GM11168 (cell line): ENCODE data around the gene WDFY3.
"Not testable (repeated sequence)": the region's sequence is repeated elsewhere in the genome, so short reads cannot be mapped to it uniquely, and the experiment has no call there.

Source experiments
- in situ Hi-C: fragments of 300-500 bp; cut with MboI; formaldehyde crosslinking; loops from one replicate; pipeline ENCODE4 v1.12.0; 2022; ENCODE audit warnings: low sequenced_read_pairs; ENCODE audit not compliant: unreplicated experiment

WDFY3 gene

DNA sequence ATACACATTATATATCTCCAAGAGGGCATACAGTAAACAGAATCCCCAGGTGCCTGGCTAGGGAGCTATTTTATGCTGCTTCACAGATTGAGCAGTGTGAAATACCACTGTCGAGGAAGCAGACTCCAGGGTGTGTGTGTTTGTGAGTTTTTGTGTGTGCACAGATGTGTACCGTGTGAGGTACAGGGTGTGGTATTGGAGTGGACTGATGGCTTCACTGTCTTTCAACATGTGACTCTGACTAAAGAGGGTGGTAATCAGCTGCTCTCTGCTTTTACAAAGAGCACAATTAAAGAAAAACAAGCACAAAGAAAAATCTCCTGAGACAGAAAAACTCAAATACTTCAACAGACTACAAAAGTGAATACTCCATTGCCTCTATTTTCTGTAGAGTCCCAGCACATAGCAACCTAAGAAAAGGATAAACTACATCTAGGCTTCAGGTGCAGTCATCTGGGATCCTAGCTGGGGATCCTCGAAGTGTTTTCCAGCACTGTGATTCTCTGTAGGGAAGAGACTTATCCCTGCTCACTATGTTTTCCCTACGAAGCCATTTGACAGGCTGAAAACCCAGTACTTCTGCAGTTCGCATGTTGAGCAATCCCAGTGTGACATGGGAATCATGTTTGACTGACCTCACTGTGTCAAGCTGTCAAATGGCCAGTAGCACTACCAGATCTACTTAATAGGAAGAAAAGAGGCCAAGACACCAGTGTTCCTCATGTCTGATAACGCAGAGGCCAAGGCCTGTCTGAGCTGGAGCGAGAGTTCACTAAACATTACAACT is 283.2 kb downstream of the WDFY3 start:
- in situ Hi-C loops = no loop called here

GRCh38 chr4:84682661-84683060 is 283.8 kb downstream of the WDFY3 start:
- in situ Hi-C loops = not testable (repeated sequence)

DNA sequence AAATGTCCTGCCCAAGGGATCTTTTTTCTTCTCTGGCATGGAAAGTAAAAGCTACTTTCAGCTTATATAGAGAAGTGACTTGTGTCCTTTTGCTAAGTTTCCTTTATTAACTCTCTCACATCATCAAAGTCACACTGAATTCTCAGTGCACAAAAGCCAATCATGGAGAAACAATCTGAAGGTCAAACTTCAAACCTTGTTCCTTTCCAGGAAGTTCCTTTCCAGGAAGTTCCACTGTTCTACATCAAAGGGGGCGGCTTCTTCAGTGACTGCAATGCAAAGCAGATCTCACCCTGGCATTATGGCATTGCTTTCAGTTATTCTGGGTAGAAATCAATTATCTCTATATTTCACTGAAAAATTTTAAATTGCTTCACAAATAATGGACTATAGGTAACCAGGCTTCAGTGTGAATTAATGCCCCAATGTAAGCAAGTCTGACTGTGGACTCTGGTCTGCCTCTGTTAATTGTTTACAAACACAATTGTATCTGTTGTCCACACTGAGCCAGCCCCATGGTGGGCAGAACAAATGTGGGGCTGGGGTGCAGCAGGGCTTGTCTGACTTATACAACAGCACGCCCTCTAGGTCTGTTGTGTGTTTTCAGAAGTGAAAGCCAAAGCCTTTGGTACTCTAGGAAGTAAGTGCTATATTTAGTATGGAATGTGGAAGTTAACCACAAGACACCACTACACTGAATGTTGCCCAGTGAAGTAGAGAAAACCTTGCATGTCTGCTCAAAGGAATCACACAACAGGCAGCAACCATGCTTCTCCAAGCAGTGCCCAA is 284.8 kb downstream of the WDFY3 start:
- in situ Hi-C loops = no loop called here

GRCh38 chr4:84680956-84681355 is 285.5 kb downstream of the WDFY3 start:
- in situ Hi-C loops = no loop called here

DNA sequence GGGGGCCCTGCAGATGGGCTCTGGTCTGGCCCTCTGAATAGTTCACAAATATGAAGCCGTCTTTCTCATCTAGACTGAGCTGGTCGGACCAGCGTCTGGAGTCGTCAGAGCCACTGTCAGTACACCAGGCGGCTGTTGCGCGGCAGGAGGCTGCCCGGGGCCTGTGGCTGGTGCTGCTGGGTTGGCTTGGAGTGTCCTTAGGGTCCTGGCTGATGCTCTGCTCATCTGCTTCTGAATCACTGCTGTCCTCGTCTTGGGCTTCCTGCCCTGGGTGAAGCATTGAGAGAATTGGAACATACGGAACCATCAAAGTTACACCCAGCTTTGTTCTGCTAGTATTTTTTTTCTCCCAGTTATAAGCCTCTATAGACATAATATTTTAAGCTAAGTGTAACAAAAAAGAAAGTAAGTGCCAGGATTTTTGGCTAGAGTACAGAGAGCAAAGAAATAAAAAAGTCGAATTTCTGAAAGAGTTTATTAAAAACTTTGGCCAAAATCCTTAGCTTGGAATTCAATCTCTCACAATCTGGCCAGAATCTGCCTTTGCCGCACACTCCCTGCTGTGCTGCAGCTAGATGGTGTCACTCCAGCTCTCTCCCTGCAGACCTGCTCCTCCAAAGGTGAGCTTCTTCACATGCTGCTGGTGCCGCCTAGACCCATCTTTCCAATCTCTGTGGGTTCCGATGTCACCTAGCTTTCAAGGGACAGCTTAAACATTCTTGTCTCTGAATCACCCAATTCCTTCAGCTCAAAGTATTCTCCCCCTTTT is 287.3 kb downstream of the WDFY3 start:
- in situ Hi-C loops = no loop called here

- in situ Hi-C loops = no loop called here
Measured at GRCh38 chr4:84677995-84678394, 288.5 kb downstream of the WDFY3 start.

- in situ Hi-C loops = no loop called here
Measured at GRCh38 chr4:84677093-84677492, 289.4 kb downstream of the WDFY3 start.

GRCh38 chr4:84673475-84674240 is 292.8 kb downstream of the WDFY3 start:
- in situ Hi-C loops = no loop called here

DNA sequence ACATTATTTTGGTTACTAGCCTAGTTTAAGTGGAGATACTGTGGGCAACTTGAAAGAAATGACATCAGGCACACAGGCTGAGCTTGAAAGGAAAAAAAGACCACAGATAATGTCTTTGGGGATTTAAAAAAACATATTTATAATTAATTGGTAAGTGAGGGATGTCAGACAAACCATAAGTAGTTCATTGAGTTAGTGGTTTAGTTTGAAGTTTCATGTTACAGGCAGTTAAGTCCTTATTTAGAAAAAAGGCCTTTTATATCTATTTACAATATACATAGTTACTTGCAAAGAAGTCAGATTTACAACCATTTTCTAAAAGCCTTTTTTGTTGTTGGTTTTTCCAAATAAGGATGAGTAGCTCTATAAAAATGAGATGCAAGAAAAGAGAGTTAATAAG is 294.3 kb downstream of the WDFY3 start:
- in situ Hi-C loops = no loop called here

GRCh38 chr4:84669201-84669600 is 297.3 kb downstream of the WDFY3 start:
- in situ Hi-C loops = no loop called here

- in situ Hi-C loops = no loop called here
Measured at GRCh38 chr4:84666439-84666838, 300.1 kb downstream of the WDFY3 start.

GRCh38 chr4:84664767-84665166 is 301.7 kb downstream of the WDFY3 start:
- in situ Hi-C loops = not testable (repeated sequence)

DNA sequence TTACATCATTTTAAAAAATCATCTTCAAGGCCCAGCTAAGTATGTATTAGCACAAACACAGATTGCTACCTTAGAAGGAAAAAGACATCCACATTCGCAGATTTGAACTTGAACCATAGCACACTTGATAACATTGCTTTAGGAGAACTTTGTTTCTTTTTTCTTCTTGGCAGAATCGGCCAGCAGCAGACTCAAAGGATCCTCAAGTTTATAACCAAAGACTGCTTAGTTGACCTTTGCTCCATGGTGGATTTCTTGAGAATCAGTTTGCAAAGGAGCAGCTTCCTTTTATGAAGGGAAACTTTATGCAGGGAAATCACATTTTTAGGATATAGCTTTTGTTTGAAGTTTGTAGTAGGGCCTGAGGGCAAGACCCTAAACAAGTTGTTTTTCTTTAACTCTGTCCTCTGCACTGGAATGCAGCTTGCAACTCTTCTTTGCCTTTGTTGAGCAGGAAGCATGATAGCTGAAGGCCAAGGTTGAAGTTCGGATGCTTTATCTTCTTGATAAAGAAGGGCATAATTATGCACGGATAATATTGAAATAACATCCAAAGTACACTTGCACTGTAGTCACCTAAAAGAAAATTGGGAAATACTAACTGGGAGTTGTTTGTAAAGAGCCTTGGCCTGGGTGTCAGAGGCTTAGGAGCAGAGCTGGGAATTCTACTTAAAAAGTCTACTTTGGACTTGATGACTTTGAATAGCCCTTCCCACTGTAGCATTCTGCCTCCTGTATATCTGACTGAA is 305.1 kb downstream of the WDFY3 start:
- in situ Hi-C loops = no loop called here

- in situ Hi-C loops = no loop called here
Measured at GRCh38 chr4:84660606-84661005, 305.9 kb downstream of the WDFY3 start.

DNA sequence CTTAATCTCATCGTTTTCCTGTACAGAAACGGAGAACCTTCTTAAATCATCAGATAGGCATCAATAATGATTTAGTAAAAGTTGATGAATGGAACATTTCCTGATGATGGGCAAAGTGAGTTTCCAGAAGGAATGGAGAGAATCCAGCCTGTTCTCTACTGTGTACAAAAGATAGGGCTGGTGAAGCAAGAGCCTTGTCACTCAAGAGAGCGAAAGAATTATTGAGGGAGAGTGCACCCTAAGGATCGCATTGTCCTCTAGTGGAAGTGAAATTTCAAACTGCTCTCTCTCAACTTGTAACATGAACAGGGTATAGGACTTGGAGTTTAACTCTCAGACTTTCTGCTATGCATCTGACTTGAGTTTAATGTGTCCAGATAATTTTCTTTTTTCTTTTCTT is 314.0 kb downstream of the WDFY3 start:
- in situ Hi-C loops = no loop called here

DNA sequence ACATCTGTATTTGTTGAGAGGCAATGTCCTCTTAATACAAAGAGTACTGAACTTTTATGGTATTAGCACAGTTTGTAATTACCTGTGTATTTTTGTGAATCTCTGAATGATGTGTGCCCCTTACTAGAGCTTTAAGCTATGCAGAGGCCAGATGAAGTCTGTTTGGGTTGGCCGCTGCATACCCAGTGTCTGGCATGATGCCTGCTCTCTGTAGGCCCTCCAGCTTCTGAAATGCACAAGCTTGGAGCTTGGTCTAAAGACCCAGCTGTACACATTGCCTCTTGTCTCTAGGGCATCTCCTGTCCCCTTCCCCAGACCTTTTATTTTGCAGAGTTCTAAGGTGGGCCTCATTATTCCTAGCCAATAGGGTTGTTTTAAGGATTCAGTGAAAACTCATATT is 315.0 kb downstream of the WDFY3 start:
- in situ Hi-C loops = no loop called here

DNA sequence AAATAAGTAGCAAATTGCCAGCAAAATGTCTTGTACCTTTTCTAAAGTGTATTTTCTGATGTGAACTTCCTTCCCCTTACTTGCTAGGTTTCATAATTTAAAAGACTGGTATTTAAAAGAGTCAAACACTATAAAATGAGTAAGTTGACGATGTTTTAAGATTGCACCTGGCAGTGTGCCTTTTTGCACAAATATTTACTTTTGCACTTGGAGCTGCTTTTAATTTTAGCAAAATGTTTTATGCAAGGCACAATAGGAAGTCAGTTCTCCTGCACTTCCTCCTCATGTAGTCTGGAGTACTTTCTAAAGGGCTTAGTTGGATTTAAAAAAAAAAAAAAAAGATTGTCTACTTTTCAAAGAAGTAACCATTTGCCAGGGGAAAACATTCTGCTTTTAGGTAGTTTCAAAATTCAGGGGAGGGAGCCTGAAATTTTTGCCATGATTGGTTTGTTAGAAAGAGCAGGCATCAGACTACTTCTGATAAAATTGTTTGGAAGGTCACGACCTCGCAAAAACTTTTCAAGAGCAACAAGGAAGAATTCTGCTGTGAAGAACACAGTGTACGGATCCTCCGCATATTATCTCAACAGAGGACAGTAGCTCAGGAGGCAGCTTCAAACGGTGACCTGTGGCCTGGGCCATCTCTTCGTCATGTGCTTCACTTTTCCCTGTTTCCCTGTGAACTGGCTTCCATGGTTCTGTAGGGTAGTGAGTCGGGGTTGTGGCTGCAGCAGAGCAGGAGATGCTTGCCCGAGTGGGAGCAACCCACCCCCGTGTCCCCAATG is 317.4 kb downstream of the WDFY3 start:
- in situ Hi-C loops = no loop called here

DNA sequence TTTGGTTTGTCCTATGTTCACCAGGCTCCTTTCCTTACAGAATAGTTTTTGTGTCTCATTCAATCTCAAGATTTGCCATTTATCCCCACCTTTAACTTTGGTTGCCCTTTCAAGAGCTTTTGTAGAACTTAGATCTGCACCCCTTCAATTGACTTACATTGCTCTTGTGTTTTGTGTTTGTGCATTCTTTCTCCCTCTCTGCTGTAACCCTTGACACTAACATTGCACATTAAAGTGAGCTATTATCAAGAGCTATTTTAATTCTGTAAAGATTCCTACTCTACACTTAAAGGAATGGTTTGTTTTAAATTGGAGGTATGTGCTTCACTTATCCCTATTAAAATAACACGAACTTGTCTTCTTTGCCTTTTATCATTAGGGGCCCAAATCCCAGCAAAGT is 318.3 kb downstream of the WDFY3 start:
- in situ Hi-C loops = no loop called here
